Activated CD4-positive, CD25-positive, alpha-beta regulatory T cell treated with anti-CD3 and anti-CD28 coated beads, Interleukin-2, amount 50 U/mL, for 16 hours (primary cell): Measurements from ENCODE around the gene PTPN12.
"Not testable (repeated sequence)": the region's sequence is repeated elsewhere in the genome, so short reads cannot be mapped to it uniquely, and the experiment has no call there.

Source experiments
- DNase-seq: peaks from one replicate; pipeline ENCODE4 v3.0.0-alpha.2; 2020; ENCODE audit warnings: low read depth, low spot score

Gene PTPN12

GRCh38 chr7:77538281-77539212 is 1.5 kb downstream of the PTPN12 start:
- DNase-seq: no peak

- no peak for DNase-seq
These were observed 3.3 kb downstream of the PTPN12 start for GRCh38 chr7:77540402-77540822.

GRCh38 chr7:77540993-77541392 is 3.9 kb downstream of the PTPN12 start:
- not testable (repeated sequence) for DNase-seq

- DNase-seq: no peak
These were observed 5.3 kb downstream of the PTPN12 start for GRCh38 chr7:77542409-77542808.

- no peak for DNase-seq
These were observed 5.8 kb downstream of the PTPN12 start for GRCh38 chr7:77542895-77543294.

- DNase-seq: no peak
These were observed 6.8 kb downstream of the PTPN12 start for GRCh38 chr7:77543910-77544309.

- no peak for DNase-seq
These were observed 7.4 kb downstream of the PTPN12 start for GRCh38 chr7:77544518-77544917.

GRCh38 chr7:77548206-77548605 is 11.1 kb downstream of the PTPN12 start:
- DNase-seq: no peak

- no peak for DNase-seq
These were observed 12.2 kb downstream of the PTPN12 start for GRCh38 chr7:77549106-77549870.

- DNase-seq: no peak
These were observed 13.5 kb downstream of the PTPN12 start for GRCh38 chr7:77550586-77550985.

- no peak for DNase-seq
These were observed 16.0 kb downstream of the PTPN12 start for GRCh38 chr7:77553123-77553522.

- DNase-seq: no peak
These were observed 21.3 kb downstream of the PTPN12 start for GRCh38 chr7:77558284-77558967.

GRCh38 chr7:77561352-77561751 is 24.3 kb downstream of the PTPN12 start:
- DNase-seq: no peak

- DNase-seq: no peak
These were observed 26.2 kb downstream of the PTPN12 start for GRCh38 chr7:77563275-77563674.

GRCh38 chr7:77565917-77566316 is 28.8 kb downstream of the PTPN12 start:
- DNase-seq: no peak

GRCh38 chr7:77566421-77566820 is 29.3 kb downstream of the PTPN12 start:
- no peak for DNase-seq

- DNase-seq: no peak
These were observed 32.6 kb downstream of the PTPN12 start for GRCh38 chr7:77569514-77570232.

GRCh38 chr7:77570330-77571011 is 33.4 kb downstream of the PTPN12 start:
- DNase-seq: no peak

- no peak for DNase-seq
These were observed 34.7 kb downstream of the PTPN12 start for GRCh38 chr7:77571801-77572200.

GRCh38 chr7:77575187-77575586 is 38.1 kb downstream of the PTPN12 start:
- DNase-seq: no peak

- DNase-seq: no peak
These were observed 39.8 kb downstream of the PTPN12 start for GRCh38 chr7:77576856-77577255.
